H9 (cell line): Measurements from ENCODE around the gene C3orf70. TPM values are rescaled to one million over a fixed set of nuclear protein-coding genes. Genes with fewer than 3 reads are reported as not detected.

ENCODE experiments used
- DNase-seq: peaks from one replicate; pipeline ENCODE4 v3.0.0-alpha.2; 2017
- H2AFZ ChIP-seq: one replicate; pipeline ENCODE4 v1.6.1; 2013; ENCODE audit warnings: mild to moderate bottlenecking, low read length, control low read depth, moderate library complexity
- H2AK5ac ChIP-seq: 2 replicates; pipeline ENCODE4 v1.6.1; 2013; ENCODE audit warnings: low read length, control low read depth, mixed read lengths; ENCODE audit not compliant: insufficient read length
- H2BK120ac ChIP-seq: one replicate; pipeline ENCODE4 v1.6.1; 2013; ENCODE audit warnings: low read depth, mild to moderate bottlenecking, low read length, control low read depth, inconsistent platforms; ENCODE audit not compliant: poor library complexity, severe bottlenecking
- H2BK12ac ChIP-seq: 2 replicates; pipeline ENCODE4 v1.6.1; 2013; ENCODE audit warnings: low read length, control low read depth, mixed read lengths, low read depth; ENCODE audit not compliant: insufficient read length
- H2BK15ac ChIP-seq: 2 replicates; pipeline ENCODE4 v1.6.1; 2013; ENCODE audit warnings: low read depth, low read length, control low read depth
- H2BK20ac ChIP-seq: one replicate; pipeline ENCODE4 v1.6.1; 2013; ENCODE audit warnings: low read depth, mild to moderate bottlenecking, low read length, control low read depth, inconsistent platforms; ENCODE audit not compliant: poor library complexity, severe bottlenecking
- H2BK5ac ChIP-seq: 2 replicates; pipeline ENCODE4 v1.6.1; 2013; ENCODE audit warnings: low read length, control low read depth, mixed read lengths; ENCODE audit not compliant: insufficient read length
- H3K14ac ChIP-seq: 2 replicates; pipeline ENCODE4 v1.6.1; 2013; ENCODE audit warnings: low read length, control low read depth; ENCODE audit not compliant: insufficient read depth
- H3K18ac ChIP-seq: 2 replicates; pipeline ENCODE4 v1.6.1; 2013; ENCODE audit warnings: low read depth, mild to moderate bottlenecking, mixed read lengths, low read length, control low read depth; ENCODE audit not compliant: insufficient read length
- H3K23ac ChIP-seq: 2 replicates; pipeline ENCODE4 v1.6.1; 2013; ENCODE audit warnings: low read length, control low read depth, mixed read lengths, low read depth; ENCODE audit not compliant: insufficient read length
- H3K23me2 ChIP-seq: 2 replicates; pipeline ENCODE4 v1.6.1; 2013; ENCODE audit warnings: low read depth, mild to moderate bottlenecking, mixed read lengths, low read length, control low read depth; ENCODE audit not compliant: insufficient read length, poor library complexity, severe bottlenecking
- H3K27ac ChIP-seq: 2 replicates; pipeline ENCODE4 v1.5.1; 2013; ENCODE audit warnings: low read length, control low read depth, mixed read lengths, low read depth; ENCODE audit not compliant: insufficient read length
- H3K27me3 ChIP-seq: 2 replicates; pipeline ENCODE4 v1.6.1; 2013; ENCODE audit warnings: low read length, control low read depth, inconsistent platforms; ENCODE audit not compliant: insufficient read depth
- H3K4ac ChIP-seq: 2 replicates; pipeline ENCODE4 v1.6.1; 2013; ENCODE audit warnings: low read depth, mild to moderate bottlenecking, control low read depth, inconsistent platforms, low read length, moderate library complexity
- H3K4me1 ChIP-seq: 2 replicates; pipeline ENCODE4 v1.6.1; 2013; ENCODE audit warnings: low read length, control low read depth, inconsistent platforms; ENCODE audit not compliant: insufficient read depth
- H3K4me2 ChIP-seq: 2 replicates; pipeline ENCODE4 v1.6.1; 2013; ENCODE audit warnings: low read length, control low read depth, mixed read lengths; ENCODE audit not compliant: insufficient read length, insufficient read depth
- H3K56ac ChIP-seq: 2 replicates; pipeline ENCODE4 v1.6.1; 2013; ENCODE audit warnings: low read depth, mild to moderate bottlenecking, mixed read lengths, low read length, control low read depth; ENCODE audit not compliant: insufficient read length
- H3K79me1 ChIP-seq: 2 replicates; pipeline ENCODE4 v1.6.1; 2013; ENCODE audit warnings: low read depth, mild to moderate bottlenecking, moderate library complexity, low read length, control low read depth, inconsistent platforms; ENCODE audit not compliant: insufficient read depth, poor library complexity, severe bottlenecking
- H3K79me2 ChIP-seq: 2 replicates; pipeline ENCODE4 v1.6.1; 2013; ENCODE audit warnings: low read length, control low read depth, inconsistent platforms; ENCODE audit not compliant: insufficient read depth
- H3K9ac ChIP-seq: 2 replicates; pipeline ENCODE4 v1.6.1; 2013; ENCODE audit warnings: low read length, control low read depth, mixed read lengths; ENCODE audit not compliant: insufficient read length; ENCODE audit errors: extremely low read depth
- H3K9me3 ChIP-seq: one replicate; pipeline ENCODE4 v1.6.1; 2013; ENCODE audit warnings: low read depth, low read length, inconsistent platforms; ENCODE audit not compliant: control insufficient read depth
- H3T11ph ChIP-seq: one replicate; pipeline ENCODE4 v1.6.1; 2013; ENCODE audit warnings: mild to moderate bottlenecking, low read length, control low read depth, inconsistent platforms
- H4K20me1 ChIP-seq: one replicate; pipeline ENCODE4 v1.6.1; 2013; ENCODE audit not compliant: control insufficient read depth, insufficient read length, insufficient read depth
- H4K5ac ChIP-seq: 2 replicates; pipeline ENCODE4 v1.6.1; 2013; ENCODE audit warnings: low read depth, mild to moderate bottlenecking, mixed read lengths, low read length, control low read depth; ENCODE audit not compliant: insufficient read length
- H4K8ac ChIP-seq: replicated peaks from 2 replicates; pipeline ENCODE4 v1.6.1; 2013; ENCODE audit warnings: low read length, control low read depth, mixed read lengths, low read depth; ENCODE audit not compliant: insufficient read length
- H4K91ac ChIP-seq: 2 replicates; pipeline ENCODE4 v1.6.1; 2013; ENCODE audit warnings: low read depth, mild to moderate bottlenecking, moderate library complexity, mixed read lengths, low read length, control low read depth; ENCODE audit not compliant: insufficient read length
- H3K27ac Mint-ChIP-seq, 3 experiments: 2 replicates in 2 of 3; 3 replicates in 1 of 3; pipeline ENCODE4 v1.8.0; 2020 to 2021; ENCODE audit warnings: mixed read lengths in 3 of 3, mild to moderate bottlenecking in 1 of 3, moderate library complexity in 1 of 3
- H3K27me3 Mint-ChIP-seq: 2 replicates; pipeline ENCODE4 v1.8.0; 2021; ENCODE audit warnings: low read depth, mild to moderate bottlenecking, moderate library complexity, mixed read lengths
- H3K36me3 Mint-ChIP-seq, 3 experiments: 2 replicates in 2 of 3; 3 replicates in 1 of 3; pipeline ENCODE4 v1.8.0; 2020 to 2021; ENCODE audit warnings: low read depth in 3 of 3, mixed read lengths in 3 of 3; ENCODE audit not compliant: insufficient read depth in 1 of 3
- H3K4me1 Mint-ChIP-seq, 2 experiments: 2 replicates each; pipeline ENCODE4 v1.8.0; 2020; ENCODE audit warnings: mixed read lengths in 2 of 2
- H3K4me3 Mint-ChIP-seq, 2 experiments: 2 replicates in 1 of 2; 3 replicates in 1 of 2; pipeline ENCODE4 v1.8.0; 2020 to 2021; ENCODE audit warnings: mild to moderate bottlenecking in 2 of 2, mixed read lengths in 2 of 2, moderate library complexity in 1 of 2
- H3K9me3 Mint-ChIP-seq, 2 experiments: 2 replicates in 1 of 2; 3 replicates in 1 of 2; pipeline ENCODE4 v1.8.0; 2020; ENCODE audit warnings: mild to moderate bottlenecking in 2 of 2, mixed read lengths in 2 of 2, moderate library complexity in 1 of 2
- CTCF ChIP-seq: fragments of 200-600 bp; sonication (generic); conservative IDR thresholded peaks from 3 replicates; pipeline ENCODE4 v1.8.0; 2021; ENCODE audit warnings: antibody characterized with exemption, mild to moderate bottlenecking
- WGBS: extraction: QIAGEN DNeasy Blood & Tissue Kit; methylation state at CpG from one replicate; pipeline ENCODE4 v1.1.7; 2013; ENCODE audit warnings: missing lambda C conversion rate, low lambda C conversion rate, mixed read lengths; ENCODE audit not compliant: insufficient read length; ENCODE audit errors: extremely low coverage; 5-methylcytosine and 5-hydroxymethylcytosine counted together
- total RNA-seq: library from RNA; stranded (reverse); gene quantifications from 2 replicates; pipeline ENCODE4 v1.2.1, GENCODE V29; 2021

Gene C3orf70
- total RNA-seq, 1 experiment from 2014 or later: 0.52 TPM

GRCh38 chr3:185081521-185081920 lies 71.3 kb downstream of the C3orf70 start:
- H3K23ac ChIP-seq: no peak overlapping the region
- DNase-seq: no peak
- WGBS: no CpG with 5 or more reads among the region's 1 CpG
- Mint-ChIP-seq H3K27ac (no peak overlapping the region), H3K36me3 (no peaks in the 10 kb centered on the region), H3K4me3 (no peak overlapping the region), H3K4me1 (peaks cover 9 to 14% of the 10 kb centered on the region in 2 experiments), H3K27me3 (no peaks in the 10 kb centered on the region), H3K9me3 (no peaks in the 10 kb centered on the region)
- H3K4me1 ChIP-seq: no peaks in the 10 kb centered on the region
- H3K9ac ChIP-seq: no peak overlapping the region
- H2BK20ac ChIP-seq: no peak overlapping the region
- H2AK5ac ChIP-seq: no peak overlapping the region
- no peak overlapping the region for H2BK15ac ChIP-seq
- no peak overlapping the region for H2BK120ac ChIP-seq
- no peak overlapping the region for H4K8ac ChIP-seq
- no peak overlapping the region for H3K4me2 ChIP-seq
- no peak overlapping the region for H2AFZ ChIP-seq
- no peaks in the 10 kb centered on the region for H3K27me3 ChIP-seq
- H3K27ac ChIP-seq: no peak overlapping the region
- H2BK12ac ChIP-seq: no peak overlapping the region
- no peak overlapping the region for H2BK5ac ChIP-seq
- no peak overlapping the region for H3K56ac ChIP-seq
- H3K79me1 ChIP-seq: no peaks in the 10 kb centered on the region
- H3K18ac ChIP-seq: no peak overlapping the region
- H3K4ac ChIP-seq: no peak overlapping the region
- no peaks in the 10 kb centered on the region for H3K9me3 ChIP-seq
- H4K5ac ChIP-seq: no peak overlapping the region
- no peak for TF ChIP-seq CTCF
- no peak overlapping the region for H4K91ac ChIP-seq
- no peak overlapping the region for H3T11ph ChIP-seq
- no peaks in the 10 kb centered on the region for H3K23me2 ChIP-seq
- H3K14ac ChIP-seq: no peak overlapping the region
- no peaks in the 10 kb centered on the region for H3K79me2 ChIP-seq
- no peaks in the 10 kb centered on the region for H4K20me1 ChIP-seq
